Stimulated activated CD4-positive, alpha-beta T cell treated with anti-CD3 and anti-CD28 coated beads, Interleukin-1b, Interleukin-23, amount 100 ng/mL, for 48 hours (primary cell): ENCODE results near the gene EDEM1.
A peak's percentile ranks its signal among the peaks of the same experiment; 100 is the strongest.

Source experiments
- DNase-seq: peaks from one replicate; pipeline ENCODE4 v3.0.0-alpha.2; 2020

EDEM1 gene

GRCh38 chr3:5201536-5201935 is 14.0 kb downstream of the EDEM1 start:
- DNase-seq, result no peak

GRCh38 chr3:5202222-5202621 is 14.7 kb downstream of the EDEM1 start:
- no peak for DNase-seq

GRCh38 chr3:5205165-5205941 is 17.8 kb downstream of the EDEM1 start:
- peak; percentile 74 for DNase-seq

GRCh38 chr3:5210926-5211325 is 23.4 kb downstream of the EDEM1 start:
- no peak for DNase-seq

- no peak for DNase-seq
Measured at GRCh38 chr3:5212628-5213573, 25.4 kb downstream of the EDEM1 start.

- DNase-seq, result no peak
Measured at GRCh38 chr3:5213574-5213966, 26.1 kb downstream of the EDEM1 start.

- no peak for DNase-seq
Measured at GRCh38 chr3:5214352-5214751, 26.8 kb downstream of the EDEM1 start.

GRCh38 chr3:5217824-5218595 is 30.5 kb downstream of the EDEM1 start:
- no peak for DNase-seq

GRCh38 chr3:5218815-5219214 is 31.3 kb downstream of the EDEM1 start:
- no peak for DNase-seq

- no peak for DNase-seq
Measured at GRCh38 chr3:5219216-5219615, 31.7 kb downstream of the EDEM1 start.

GRCh38 chr3:5220193-5220592 is 32.7 kb downstream of the EDEM1 start:
- DNase-seq, result no peak

- DNase-seq, result no peak
Measured at GRCh38 chr3:5220667-5221431, 33.3 kb downstream of the EDEM1 start.

GRCh38 chr3:5221701-5222100 is 34.2 kb downstream of the EDEM1 start:
- no peak for DNase-seq

- DNase-seq, result no peak
Measured at GRCh38 chr3:5222283-5223005, 34.9 kb downstream of the EDEM1 start.

GRCh38 chr3:5226783-5227182 is 39.3 kb downstream of the EDEM1 start:
- DNase-seq, result no peak

GRCh38 chr3:5227812-5228211 is 40.3 kb downstream of the EDEM1 start:
- DNase-seq, result no peak

GRCh38 chr3:5229414-5229813 is 41.9 kb downstream of the EDEM1 start:
- DNase-seq, result no peak

- no peak for DNase-seq
Measured at GRCh38 chr3:5231074-5231473, 43.6 kb downstream of the EDEM1 start.

GRCh38 chr3:5231487-5231886 is 44.0 kb downstream of the EDEM1 start:
- DNase-seq, result no peak

- DNase-seq, result no peak
Measured at GRCh38 chr3:5232570-5232969, 45.1 kb downstream of the EDEM1 start.

- no peak for DNase-seq
Measured at GRCh38 chr3:5233026-5233425, 45.5 kb downstream of the EDEM1 start.

GRCh38 chr3:5235655-5236054 is 48.1 kb downstream of the EDEM1 start:
- DNase-seq, result no peak
